Neural progenitor cell (in vitro differentiated cells): ENCODE measurements around the gene MAD1L1. TPM values are rescaled to one million over a fixed set of nuclear protein-coding genes. Genes with fewer than 3 reads are reported as not detected.
A peak's percentile ranks its signal among the peaks of the same experiment; 100 is the strongest.

ENCODE experiments used
- DNase-seq: peaks from one replicate; pipeline ENCODE4 v3.0.0-alpha.2; 2016; ENCODE audit warnings: low spot score
- H2AFZ ChIP-seq: fragments of 200-600 bp; sonication (generic); replicated peaks from 2 replicates; pipeline ENCODE4 v1.6.1; 2016; ENCODE audit warnings: antibody characterized with exemption
- H3F3A ChIP-seq: fragments of 200-600 bp; sonication (generic); 2 replicates; pipeline ENCODE4 v1.6.1; 2016; ENCODE audit warnings: antibody characterized with exemption, low read depth
- H3K27ac ChIP-seq: fragments of 200-600 bp; sonication (generic); 2 replicates; pipeline ENCODE4 v1.5.1; 2016; ENCODE audit warnings: mild to moderate bottlenecking
- H3K27me3 ChIP-seq: fragments of 200-600 bp; sonication (generic); 2 replicates; pipeline ENCODE4 v1.6.1; 2016; ENCODE audit warnings: mild to moderate bottlenecking, moderate library complexity
- H3K36me3 ChIP-seq: fragments of 200-600 bp; sonication (generic); 2 replicates; pipeline ENCODE4 v1.5.1; 2016
- H3K4me1 ChIP-seq: fragments of 200-600 bp; sonication (generic); 2 replicates; pipeline ENCODE4 v1.6.1; 2016; ENCODE audit warnings: mixed run types
- H3K4me2 ChIP-seq: fragments of 200-600 bp; sonication (generic); 2 replicates; pipeline ENCODE4 v1.6.1; 2016
- H3K4me3 ChIP-seq: fragments of 200-600 bp; sonication (generic); 2 replicates; pipeline ENCODE4 v1.5.1; 2016
- H3K79me2 ChIP-seq: fragments of 200-600 bp; sonication (generic); 2 replicates; pipeline ENCODE4 v1.6.1; 2016; ENCODE audit warnings: low read depth
- H3K9ac ChIP-seq: fragments of 200-600 bp; sonication (generic); 2 replicates; pipeline ENCODE4 v1.6.1; 2016
- H3K9me3 ChIP-seq: fragments of 200-600 bp; sonication (generic); 2 replicates; pipeline ENCODE4 v1.5.1; 2016; ENCODE audit warnings: low read depth
- H4K20me1 ChIP-seq: fragments of 200-600 bp; sonication (generic); 2 replicates; pipeline ENCODE4 v1.6.1; 2016; ENCODE audit warnings: low read depth
- H3K27ac Mint-ChIP-seq: 3 replicates; pipeline ENCODE4 v1.8.0; 2021; ENCODE audit warnings: mixed read lengths
- H3K27me3 Mint-ChIP-seq: 2 replicates; pipeline ENCODE4 v1.8.0; 2022; ENCODE audit warnings: low read depth, mild to moderate bottlenecking, inconsistent platforms, moderate library complexity, mixed read lengths; ENCODE audit not compliant: insufficient read depth
- H3K36me3 Mint-ChIP-seq: 3 replicates; pipeline ENCODE4 v1.8.0; 2021; ENCODE audit warnings: mixed read lengths
- H3K4me1 Mint-ChIP-seq: 3 replicates; pipeline ENCODE4 v1.8.0; 2021; ENCODE audit warnings: mixed read lengths
- H3K4me3 Mint-ChIP-seq: 3 replicates; pipeline ENCODE4 v1.8.0; 2021; ENCODE audit warnings: mild to moderate bottlenecking, moderate library complexity, mixed read lengths
- H3K9me3 Mint-ChIP-seq: 3 replicates; pipeline ENCODE4 v1.8.0; 2020; ENCODE audit warnings: mixed read lengths
- CTCF ChIP-seq: fragments of 200-600 bp; sonication (generic); IDR thresholded peaks from 2 replicates; pipeline ENCODE4 v1.5.1; 2017; ENCODE audit warnings: antibody characterized with exemption, mild to moderate bottlenecking
- EZH2 ChIP-seq: fragments of 200-600 bp; sonication (generic); IDR thresholded peaks from 2 replicates; pipeline ENCODE4 v1.6.1; 2017; ENCODE audit warnings: antibody characterized with exemption, mild to moderate bottlenecking, moderate library complexity
- EZH2phosphoT487 ChIP-seq: fragments of 200-600 bp; sonication (generic); IDR thresholded peaks from 2 replicates; pipeline ENCODE4 v1.6.1; 2017; ENCODE audit warnings: antibody characterized with exemption
- total RNA-seq: library from RNA; depleted of rRNA; stranded (reverse); fragments of >200 nt; gene quantifications from 2 replicates; pipeline ENCODE4 v1.2.3, GENCODE V29; 2015; ENCODE audit warnings: low replicate concordance

Gene MAD1L1
- total RNA-seq, 1 donor from 2014 or later, result 23.7 TPM

- TF ChIP-seq EZH2 (no peak), EZH2phosphoT487 (no peak), CTCF (no peak)
- peaks cover 16% of the 10 kb centered on the region for H3F3A ChIP-seq
- H3K79me2 ChIP-seq, result no peaks in the 10 kb centered on the region
- Mint-ChIP-seq H3K4me3 (no peak overlapping the region), H3K27me3 (peaks cover 8% of the 10 kb centered on the region), H3K36me3 (peaks cover 4% of the 10 kb centered on the region), H3K4me1 (peaks cover 24% of the 10 kb centered on the region), H3K9me3 (no peaks in the 10 kb centered on the region), H3K27ac (no peak overlapping the region)
- no peaks in the 10 kb centered on the region for H3K36me3 ChIP-seq
- H3K27me3 ChIP-seq, result no peaks in the 10 kb centered on the region
- no peak for DNase-seq
- H3K4me1 ChIP-seq, result peaks cover 7% of the 10 kb centered on the region
- H3K9ac ChIP-seq, result no peak overlapping the region
- H4K20me1 ChIP-seq, result no peaks in the 10 kb centered on the region
- no peak overlapping the region for H3K27ac ChIP-seq
- no peak overlapping the region for H3K4me3 ChIP-seq
- H3K4me2 ChIP-seq, result no peak overlapping the region
- no peak overlapping the region for H2AFZ ChIP-seq
- no peaks in the 10 kb centered on the region for H3K9me3 ChIP-seq
Observed at GRCh38 chr7:2248984-2249694, 16.4 kb upstream of the MAD1L1 start.

GRCh38 chr7:2247141-2247995 lies 14.6 kb upstream of the MAD1L1 start:
- H3K4me3 ChIP-seq, result no peak overlapping the region
- Mint-ChIP-seq H3K4me1 (peaks cover 27% of the 10 kb centered on the region), H3K36me3 (peaks cover 4% of the 10 kb centered on the region), H3K4me3 (no peak overlapping the region), H3K9me3 (no peaks in the 10 kb centered on the region), H3K27me3 (peaks cover 5% of the 10 kb centered on the region), H3K27ac (no peak overlapping the region)
- H3K27me3 ChIP-seq, result no peaks in the 10 kb centered on the region
- DNase-seq, result peak; percentile 84
- no peaks in the 10 kb centered on the region for H3K36me3 ChIP-seq
- no peak overlapping the region for H3K9ac ChIP-seq
- H3K79me2 ChIP-seq, result peaks cover 17% of the 10 kb centered on the region
- peak overlapping the region; percentile 60 for H3K4me2 ChIP-seq
- H3K4me1 ChIP-seq, result peaks cover 13% of the 10 kb centered on the region
- no peaks in the 10 kb centered on the region for H4K20me1 ChIP-seq
- H3F3A ChIP-seq, result peaks cover 16% of the 10 kb centered on the region
- peak overlapping the region; percentile 22 for H2AFZ ChIP-seq
- no peaks in the 10 kb centered on the region for H3K9me3 ChIP-seq
- H3K27ac ChIP-seq, result no peak overlapping the region
- peak; percentile 82 for TF ChIP-seq CTCF
- no peak for TF ChIP-seq EZH2phosphoT487
- no peak for TF ChIP-seq EZH2

DNA sequence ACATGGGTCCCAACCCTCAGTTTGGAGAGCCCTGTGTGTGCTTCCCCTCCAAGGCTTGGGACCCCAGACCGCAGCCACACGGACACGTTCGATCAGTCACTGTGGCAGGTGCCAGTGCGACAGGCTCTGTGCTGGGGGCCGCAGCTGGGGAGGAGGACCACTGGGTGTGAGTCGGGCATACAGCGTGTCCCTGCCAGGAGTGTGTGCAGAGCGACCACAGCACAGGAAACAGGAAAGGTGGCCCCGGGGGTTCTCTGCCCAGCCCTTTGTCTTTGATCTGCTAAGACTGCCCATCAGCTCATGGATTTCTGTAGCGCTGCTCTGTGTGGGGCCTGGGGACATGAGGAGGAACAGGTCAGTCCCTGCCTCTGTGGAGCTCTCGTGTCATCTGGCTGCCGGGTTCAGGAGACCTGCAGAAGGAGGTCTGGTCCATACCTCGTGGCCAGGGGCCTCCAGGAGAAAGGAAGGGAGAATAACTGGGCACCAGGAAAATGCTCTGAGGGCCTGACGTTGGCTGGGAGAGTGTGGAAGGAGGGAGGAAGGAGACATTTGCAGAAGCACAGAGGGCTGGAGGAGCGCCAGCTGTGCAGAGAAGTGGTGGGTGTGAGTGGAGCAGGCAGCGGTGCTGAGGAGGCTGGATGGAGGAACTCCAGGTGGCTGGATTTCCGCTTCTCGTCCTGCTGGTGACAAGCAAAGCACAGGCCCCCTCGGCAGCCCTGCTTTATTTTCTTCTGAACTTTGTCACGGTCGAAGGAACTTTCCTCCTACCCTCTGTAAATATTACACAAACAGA lies 13.3 kb upstream of the MAD1L1 start:
- H3K4me2 ChIP-seq, result no peak overlapping the region
- H2AFZ ChIP-seq, result no peak overlapping the region
- H4K20me1 ChIP-seq, result peaks cover 6% of the 10 kb centered on the region
- H3K79me2 ChIP-seq, result peaks cover 27% of the 10 kb centered on the region
- peaks cover 4% of the 10 kb centered on the region for H3K36me3 Mint-ChIP-seq
- H3K36me3 ChIP-seq, result no peaks in the 10 kb centered on the region
- peaks cover 16% of the 10 kb centered on the region for H3F3A ChIP-seq
- peak overlapping the region; percentile 62 for H3K27ac Mint-ChIP-seq
- no peak overlapping the region for H3K4me3 ChIP-seq
- peak overlapping the region; percentile 25 for H3K4me3 Mint-ChIP-seq
- no peak overlapping the region for H3K9ac ChIP-seq
- H3K27me3 Mint-ChIP-seq, result peaks cover 5% of the 10 kb centered on the region
- H3K4me1 Mint-ChIP-seq, result peaks cover 27% of the 10 kb centered on the region
- DNase-seq, result no peak
- no peak for TF ChIP-seq CTCF
- no peak for TF ChIP-seq EZH2
- no peak for TF ChIP-seq EZH2phosphoT487
- H3K27me3 ChIP-seq, result no peaks in the 10 kb centered on the region
- H3K4me1 ChIP-seq, result peaks cover 16% of the 10 kb centered on the region
- no peak overlapping the region for H3K27ac ChIP-seq
- no peaks in the 10 kb centered on the region for H3K9me3 Mint-ChIP-seq
- H3K9me3 ChIP-seq, result no peaks in the 10 kb centered on the region
